ENCODE measurements around the gene POLL. TPM values are rescaled to one million over a fixed set of nuclear protein-coding genes. Genes with fewer than 3 reads are reported as not detected.

Gene POLL
- total and polyA plus RNA-seq, 2 experiments from 2014 or later, result 17.3 to 24.3 TPM

DNA sequence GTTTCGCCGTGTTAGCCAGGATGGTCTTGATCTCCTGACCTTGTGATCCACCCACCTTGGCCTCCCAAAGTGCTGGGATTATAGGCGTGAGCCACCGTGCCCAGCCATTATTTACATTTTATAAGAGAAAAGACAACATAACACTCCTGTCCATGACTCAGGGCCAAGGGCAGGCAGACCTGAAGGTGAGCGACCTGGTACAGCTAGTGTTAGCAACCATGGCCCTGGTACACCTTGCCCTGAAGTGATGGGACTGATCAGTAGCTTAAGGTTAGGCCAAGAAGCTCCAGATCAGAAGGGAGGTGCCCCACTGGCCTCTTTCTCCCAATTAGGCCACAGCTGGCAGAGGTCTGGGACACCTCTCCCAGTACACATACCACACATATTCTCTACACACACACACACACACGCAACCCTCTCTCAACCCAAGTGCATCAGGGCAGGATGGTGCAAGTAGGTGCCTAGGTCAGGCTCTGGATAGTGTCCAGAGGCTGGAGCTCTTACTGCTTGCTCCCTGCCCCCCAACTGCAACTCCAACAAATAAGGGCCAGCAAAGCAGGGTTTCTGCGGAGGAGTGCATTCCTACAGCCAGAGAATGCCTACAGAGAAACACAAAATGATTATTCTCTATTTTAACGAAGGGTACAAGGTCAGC lies 43.9 kb upstream of the POLL start:
- H3K9me2 ChIP-seq (ENCODE audit: insufficient read depth), result no peaks in the 10 kb centered on the region
- no peak for ATAC-seq
- H3K4me1 Mint-ChIP-seq, result peaks cover 9% of the 10 kb centered on the region; the same call in 1 of the 3 replicates
- no peaks in the 10 kb centered on the region for H3K4me1 ChIP-seq (ENCODE audit: insufficient read depth)
- H3K27me3 ChIP-seq (ENCODE audit: insufficient read depth), result no peaks in the 10 kb centered on the region
- peaks cover 12% of the 10 kb centered on the region for H3K9me3 Mint-ChIP-seq
- H3K27ac ChIP-seq (ENCODE audit: low read depth), result no peak overlapping the region
- TF ChIP-seq EZH2 (IDR thresholded peaks at IDR 0.05; ENCODE audit: low read depth, unreplicated experiment) (no peak), JUNB (IDR thresholded peaks at IDR 0.05; ENCODE audit: unreplicated experiment) (no peak), CTCF (conservative IDR thresholded peaks at IDR 0.05; ENCODE audit: low read depth in 2 of 2) (no peak), EZH2phosphoT487 (IDR thresholded peaks at IDR 0.05; ENCODE audit: unreplicated experiment) (no peak), ZNF114 (CRISPR knock-in tag; IDR thresholded peaks at IDR 0.05) (no peak), NANOG (IDR thresholded peaks at IDR 0.05; ENCODE audit: borderline replicate concordance) (no peak)
- TF ChIP-seq, protein P1, sequence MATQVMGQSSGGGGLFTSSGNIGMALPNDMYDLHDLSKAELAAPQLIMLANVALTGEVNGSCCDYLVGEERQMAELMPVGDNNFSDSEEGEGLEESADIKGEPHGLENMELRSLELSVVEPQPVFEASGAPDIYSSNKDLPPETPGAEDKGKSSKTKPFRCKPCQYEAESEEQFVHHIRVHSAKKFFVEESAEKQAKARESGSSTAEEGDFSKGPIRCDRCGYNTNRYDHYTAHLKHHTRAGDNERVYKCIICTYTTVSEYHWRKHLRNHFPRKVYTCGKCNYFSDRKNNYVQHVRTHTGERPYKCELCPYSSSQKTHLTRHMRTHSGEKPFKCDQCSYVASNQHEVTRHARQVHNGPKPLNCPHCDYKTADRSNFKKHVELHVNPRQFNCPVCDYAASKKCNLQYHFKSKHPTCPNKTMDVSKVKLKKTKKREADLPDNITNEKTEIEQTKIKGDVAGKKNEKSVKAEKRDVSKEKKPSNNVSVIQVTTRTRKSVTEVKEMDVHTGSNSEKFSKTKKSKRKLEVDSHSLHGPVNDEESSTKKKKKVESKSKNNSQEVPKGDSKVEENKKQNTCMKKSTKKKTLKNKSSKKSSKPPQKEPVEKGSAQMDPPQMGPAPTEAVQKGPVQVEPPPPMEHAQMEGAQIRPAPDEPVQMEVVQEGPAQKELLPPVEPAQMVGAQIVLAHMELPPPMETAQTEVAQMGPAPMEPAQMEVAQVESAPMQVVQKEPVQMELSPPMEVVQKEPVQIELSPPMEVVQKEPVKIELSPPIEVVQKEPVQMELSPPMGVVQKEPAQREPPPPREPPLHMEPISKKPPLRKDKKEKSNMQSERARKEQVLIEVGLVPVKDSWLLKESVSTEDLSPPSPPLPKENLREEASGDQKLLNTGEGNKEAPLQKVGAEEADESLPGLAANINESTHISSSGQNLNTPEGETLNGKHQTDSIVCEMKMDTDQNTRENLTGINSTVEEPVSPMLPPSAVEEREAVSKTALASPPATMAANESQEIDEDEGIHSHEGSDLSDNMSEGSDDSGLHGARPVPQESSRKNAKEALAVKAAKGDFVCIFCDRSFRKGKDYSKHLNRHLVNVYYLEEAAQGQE (IDR thresholded peaks at IDR 0.05; ENCODE audit: unreplicated experiment), result no peak
- DNase-seq (ENCODE audit: low spot score), result no peak
- H3K4me3 Mint-ChIP-seq, result no peak overlapping the region
- no peak overlapping the region for H3K27ac Mint-ChIP-seq
- no peak overlapping the region for H3K4me2 ChIP-seq
- H3F3A ChIP-seq (replicated peaks; ENCODE audit: low read depth), result no peaks in the 10 kb centered on the region
- no peak overlapping the region for H3K4me3 ChIP-seq
- no peaks in the 10 kb centered on the region for H3K27me3 Mint-ChIP-seq (ENCODE audit: insufficient read depth, low read depth, poor library complexity)
- H4K20me1 ChIP-seq (replicated peaks; ENCODE audit: insufficient read depth), result no peaks in the 10 kb centered on the region
- H3K79me2 ChIP-seq (replicated peaks; ENCODE audit: insufficient read depth), result no peaks in the 10 kb centered on the region
- H2AFZ ChIP-seq, result no peak overlapping the region
- H3K36me3 Mint-ChIP-seq (ENCODE audit: low read depth), result peaks cover 21% of the 10 kb centered on the region
- no peaks in the 10 kb centered on the region for H3K36me3 ChIP-seq (ENCODE audit: insufficient read depth)

DNA sequence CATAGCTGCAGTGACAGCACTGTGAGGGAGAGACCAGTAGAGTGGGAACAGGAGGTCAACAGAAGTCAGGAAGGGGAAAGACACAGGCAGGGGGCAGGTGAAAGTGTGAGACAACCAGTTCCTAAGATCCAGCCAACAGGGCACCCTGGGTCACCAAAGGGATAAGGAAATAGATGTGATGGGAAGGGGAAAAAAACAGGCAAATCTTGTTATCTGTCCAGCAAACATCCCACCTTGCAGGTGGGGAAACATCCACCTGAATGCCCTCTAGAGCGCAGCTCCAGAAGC lies 42.5 kb upstream of the POLL start:
- Mint-ChIP-seq H3K4me1 (peaks cover 9% of the 10 kb centered on the region; the same call in 1 of the 3 replicates), H3K27ac (0 out of 2 replicates have a peak overlapping the region, but pooled peaks have one; percentile 32), H3K27me3 (ENCODE audit: insufficient read depth, low read depth, poor library complexity) (peaks cover 1% of the 10 kb centered on the region), H3K36me3 (ENCODE audit: low read depth) (peaks cover 12% of the 10 kb centered on the region), H3K9me3 (peaks cover 10% of the 10 kb centered on the region), H3K4me3 (no peak overlapping the region)
- Histone ChIP-seq H3K9me2 (ENCODE audit: insufficient read depth) (no peaks in the 10 kb centered on the region), H3K27me3 (ENCODE audit: insufficient read depth) (no peaks in the 10 kb centered on the region), H3K36me3 (ENCODE audit: insufficient read depth) (no peaks in the 10 kb centered on the region), H2AFZ (no peak overlapping the region), H3K4me2 (no peak overlapping the region), H3K4me1 (ENCODE audit: insufficient read depth) (no peaks in the 10 kb centered on the region), H3K79me2 (replicated peaks; ENCODE audit: insufficient read depth) (no peaks in the 10 kb centered on the region), H3K4me3 (no peak overlapping the region), H3K27ac (ENCODE audit: low read depth) (no peak overlapping the region), H3F3A (replicated peaks; ENCODE audit: low read depth) (no peaks in the 10 kb centered on the region), H4K20me1 (replicated peaks; ENCODE audit: insufficient read depth) (no peaks in the 10 kb centered on the region)
- ATAC-seq (no peak), DNase-seq (ENCODE audit: low spot score) (no peak)
- no peak for TF ChIP-seq ZNF331 (CRISPR knock-in tag; IDR thresholded peaks at IDR 0.05; ENCODE audit: low read depth)
- TF ChIP-seq, protein P1 (IDR thresholded peaks at IDR 0.05; ENCODE audit: unreplicated experiment), result no peak
- no peak for TF ChIP-seq CREB1 (CRISPR knock-in tag; IDR thresholded peaks at IDR 0.05; ENCODE audit: low read depth)

Data from GM23338 (cell line).